ENCODE results near the gene SH2D3A. TPM values are rescaled to one million over a fixed set of nuclear protein-coding genes. Genes with fewer than 3 reads are reported as not detected.
"Not testable (repeated sequence)": the region's sequence is repeated elsewhere in the genome, so short reads cannot be mapped to it uniquely, and the experiment has no call there.

The SH2D3A gene
- total RNA-seq, 6 experiments from 2014 or later: not detected

- no peaks in the 10 kb centered on the region; the same call in 1 of the 2 replicates for H3K36me3 Mint-ChIP-seq (ENCODE audit: low read depth)
- H3K27ac Mint-ChIP-seq: no peak overlapping the region
- peaks cover 10% of the 10 kb centered on the region for H3K27me3 Mint-ChIP-seq (ENCODE audit: insufficient read depth)
- peaks cover 20% of the 10 kb centered on the region for H3K4me1 Mint-ChIP-seq (ENCODE audit: low read depth)
- H3K4me3 Mint-ChIP-seq: peak overlapping the region; percentile 50; the same call in 1 of the 2 replicates
- no peak for TF ChIP-seq CTCF (IDR thresholded peaks at IDR 0.05)
- no peaks in the 10 kb centered on the region; the same call in 1 of the 2 replicates for H3K9me3 Mint-ChIP-seq
- no peak for DNase-seq
Observed at GRCh38 chr19:6802336-6803035, 35.3 kb upstream of the SH2D3A start.

GRCh38 chr19:6801485-6802086, 34.4 kb upstream of the SH2D3A start:
- no peak overlapping the region for H3K27ac Mint-ChIP-seq
- peaks cover 11% of the 10 kb centered on the region for H3K27me3 Mint-ChIP-seq (ENCODE audit: insufficient read depth)
- H3K9me3 Mint-ChIP-seq: no peaks in the 10 kb centered on the region; the same call in 1 of the 2 replicates
- H3K36me3 Mint-ChIP-seq (ENCODE audit: low read depth): no peaks in the 10 kb centered on the region; the same call in 1 of the 2 replicates
- H3K4me3 Mint-ChIP-seq: peak overlapping the region; percentile 61; the same call in 1 of the 2 replicates
- no peak for DNase-seq
- H3K4me1 Mint-ChIP-seq (ENCODE audit: low read depth): peaks cover 20% of the 10 kb centered on the region
- TF ChIP-seq CTCF (IDR thresholded peaks at IDR 0.05): no peak

GRCh38 chr19:6800991-6801484, 33.8 kb upstream of the SH2D3A start:
- H3K4me3 Mint-ChIP-seq: peak overlapping the region; percentile 41; the same call in 1 of the 2 replicates
- H3K27me3 Mint-ChIP-seq (ENCODE audit: insufficient read depth): peaks cover 15% of the 10 kb centered on the region
- H3K4me1 Mint-ChIP-seq (ENCODE audit: low read depth): peaks cover 20% of the 10 kb centered on the region
- H3K36me3 Mint-ChIP-seq (ENCODE audit: low read depth): no peaks in the 10 kb centered on the region
- H3K9me3 Mint-ChIP-seq: no peaks in the 10 kb centered on the region; the same call in 1 of the 2 replicates
- peak; percentile 46 for DNase-seq
- TF ChIP-seq CTCF (IDR thresholded peaks at IDR 0.05): no peak
- H3K27ac Mint-ChIP-seq: peak overlapping the region; percentile 16; the same call in 1 of the 2 replicates

- not testable (repeated sequence) for H3K4me3 Mint-ChIP-seq; H3K9me3 Mint-ChIP-seq; DNase-seq; H3K36me3 Mint-ChIP-seq (ENCODE audit: low read depth); H3K27ac Mint-ChIP-seq
- H3K27me3 Mint-ChIP-seq (ENCODE audit: insufficient read depth): peaks cover 15% of the 10 kb centered on the region
- H3K4me1 Mint-ChIP-seq (ENCODE audit: low read depth): peaks cover 20% of the 10 kb centered on the region
Observed at GRCh38 chr19:6800160-6800790, 33.0 kb upstream of the SH2D3A start.

- Mint-ChIP-seq H3K9me3 (peaks cover 12% of the 10 kb centered on the region), H3K27me3 (ENCODE audit: insufficient read depth) (peaks cover 11% of the 10 kb centered on the region), H3K4me1 (ENCODE audit: low read depth) (peaks cover 19% of the 10 kb centered on the region), H3K36me3 (ENCODE audit: low read depth) (no peaks in the 10 kb centered on the region), H3K4me3 (no peak overlapping the region), H3K27ac (no peak overlapping the region)
- DNase-seq: no peak
- TF ChIP-seq CTCF (IDR thresholded peaks at IDR 0.05): no peak
Observed at GRCh38 chr19:6797646-6798045, 30.4 kb upstream of the SH2D3A start.
